Prostate gland (tissue), 2 donors: Measurements from ENCODE around the gene PLAAT4.

Experiments used
- CTCF ChIP-seq, 4 experiments: fragments of 200-600 bp in 2 of 4; fragments of 450-650 bp in 2 of 4; sonication (generic) in 2 of 4; IDR thresholded peaks; 1 replicate in 3 of 4; 2 replicates in 1 of 4; pipeline ENCODE4 v1.5.1; 2016 to 2019; ENCODE audit warnings: antibody characterized with exemption in 4 of 4, mild to moderate bottlenecking in 2 of 4, moderate library complexity in 2 of 4
- POLR2A ChIP-seq: fragments of 450-650 bp; IDR thresholded peaks from one replicate; pipeline ENCODE4 v1.6.1; 2016; ENCODE audit warnings: antibody characterized with exemption, mild to moderate bottlenecking

GRCh38 chr11:63489879-63490278, 46.7 kb upstream of the PLAAT4 start:
- TF ChIP-seq POLR2A (no peak), CTCF (IDR thresholded peaks at IDR 0.05) (no peak)
